Neural cell (in vitro differentiated cells): ENCODE data around the gene TBX4. TPM values are rescaled to one million over a fixed set of nuclear protein-coding genes. Genes with fewer than 3 reads are reported as not detected.

Experiments used
- H2AFZ ChIP-seq: fragments of 200-600, 300-800 bp; sonication (generic), shearing (Covaris generic); 2 replicates; pipeline ENCODE4 v1.6.0; 2014; ENCODE audit warnings: low read depth, mild to moderate bottlenecking, antibody characterized with exemption, low read length, moderate library complexity
- H3F3A ChIP-seq: fragments of 200-600 bp; shearing (Covaris generic); 2 replicates; pipeline ENCODE4 v1.6.1; 2016; ENCODE audit warnings: mild to moderate bottlenecking, moderate library complexity, mixed read lengths, antibody characterized with exemption, low read length; ENCODE audit not compliant: insufficient read depth, poor library complexity, severe bottlenecking
- H3K27ac ChIP-seq: fragments of 200-600, 300-800 bp; sonication (generic), shearing (Covaris generic); 2 replicates; pipeline ENCODE4 v1.5.1; 2014; ENCODE audit warnings: mild to moderate bottlenecking, low read length, moderate library complexity
- H3K27me3 ChIP-seq: fragments of 300-800, 200-600 bp; sonication (generic), shearing (Covaris generic); 2 replicates; pipeline ENCODE4 v1.6.0; 2014; ENCODE audit warnings: mild to moderate bottlenecking, low read depth, low read length, moderate library complexity; ENCODE audit not compliant: insufficient read depth
- H3K36me3 ChIP-seq: fragments of 300-800, 200-600 bp; sonication (generic), shearing (Covaris generic); 2 replicates; pipeline ENCODE4 v1.5.1; 2014; ENCODE audit warnings: mild to moderate bottlenecking, antibody characterized with exemption, low read length, moderate library complexity; ENCODE audit not compliant: insufficient read depth
- H3K4me2 ChIP-seq: fragments of 300-800, 200-600 bp; sonication (generic), shearing (Covaris generic); 2 replicates; pipeline ENCODE4 v1.6.0; 2014; ENCODE audit warnings: mild to moderate bottlenecking, low read length
- H3K4me3 ChIP-seq: fragments of 300-800, 200-600 bp; sonication (generic), shearing (Covaris generic); 2 replicates; pipeline ENCODE4 v1.5.1; 2014; ENCODE audit warnings: mild to moderate bottlenecking, low read length, moderate library complexity
- H3K79me2 ChIP-seq: fragments of 200-600 bp; shearing (Covaris generic); replicated peaks from 2 replicates; pipeline ENCODE4 v1.6.0; 2014; ENCODE audit warnings: mild to moderate bottlenecking, low read length, moderate library complexity; ENCODE audit not compliant: insufficient read depth
- H3K9ac ChIP-seq: fragments of 300-800, 200-600 bp; sonication (generic), shearing (Covaris generic); 2 replicates; pipeline ENCODE4 v1.6.1; 2016; ENCODE audit warnings: mild to moderate bottlenecking, low read length, mixed read lengths
- H3K9me2 ChIP-seq: fragments of 200-600 bp; shearing (Covaris generic); 2 replicates; pipeline ENCODE4 v1.6.1; 2016; ENCODE audit warnings: mild to moderate bottlenecking, low read length, mixed read lengths; ENCODE audit not compliant: insufficient read depth
- H3K9me3 ChIP-seq: fragments of 200-600, 300-800 bp; sonication (generic), shearing (Covaris generic); 2 replicates; pipeline ENCODE4 v1.6.1; 2016; ENCODE audit warnings: mild to moderate bottlenecking, mixed run types, low read length, moderate library complexity, mixed read lengths
- H4K20me1 ChIP-seq: fragments of 200-600 bp; shearing (Covaris generic); 2 replicates; pipeline ENCODE4 v1.6.1; 2016; ENCODE audit warnings: mild to moderate bottlenecking, mixed run types; ENCODE audit not compliant: insufficient read depth
- CTCF ChIP-seq: fragments of 450-650 bp; IDR thresholded peaks from 2 replicates; pipeline ENCODE4 v1.5.1; 2014; ENCODE audit warnings: antibody characterized with exemption, mild to moderate bottlenecking, moderate library complexity; ENCODE audit not compliant: poor library complexity, severe bottlenecking
- EP300 ChIP-seq: fragments of 450-650 bp; conservative IDR thresholded peaks from 2 replicates; pipeline ENCODE4 v1.6.1; 2014; ENCODE audit warnings: antibody characterized with exemption, mild to moderate bottlenecking, moderate library complexity; ENCODE audit not compliant: poor library complexity, severe bottlenecking
- EZH2 ChIP-seq: fragments of 200-600, 300-800 bp; shearing (Covaris generic), sonication (generic); IDR thresholded peaks from 2 replicates; pipeline ENCODE4 v1.6.1; 2014; ENCODE audit warnings: antibody characterized with exemption, low read length, borderline replicate concordance, mild to moderate bottlenecking; ENCODE audit not compliant: insufficient read depth, poor library complexity, severe bottlenecking
- MXI1 ChIP-seq: fragments of 450-650 bp; conservative IDR thresholded peaks from 2 replicates; pipeline ENCODE4 v1.6.1; 2014; ENCODE audit warnings: antibody characterized with exemption, mild to moderate bottlenecking; ENCODE audit not compliant: poor library complexity, severe bottlenecking
- POLR2AphosphoS5 ChIP-seq: IDR thresholded peaks from 2 replicates; pipeline ENCODE4 v1.6.1; 2012
- RAD21 ChIP-seq: fragments of 450-650 bp; conservative IDR thresholded peaks from 2 replicates; pipeline ENCODE4 v1.6.1; 2014; ENCODE audit warnings: antibody characterized with exemption, mild to moderate bottlenecking, moderate library complexity
- REST ChIP-seq: IDR thresholded peaks from 2 replicates; pipeline ENCODE4 v1.6.1; 2012; ENCODE audit warnings: borderline replicate concordance
- SMC3 ChIP-seq: fragments of 450-650 bp; conservative IDR thresholded peaks from 2 replicates; pipeline ENCODE4 v1.6.1; 2014; ENCODE audit warnings: antibody characterized with exemption, mild to moderate bottlenecking, moderate library complexity; ENCODE audit not compliant: poor library complexity
- TAF1 ChIP-seq: IDR thresholded peaks from 2 replicates; pipeline ENCODE4 v1.6.1; 2012; ENCODE audit warnings: low read depth
- polyA plus RNA-seq: library from polyadenylated mRNA; depleted of rRNA; stranded (reverse); fragments of >200 nt; gene quantifications from 2 replicates; pipeline ENCODE4 v1.2.3, GENCODE V29; 2014

TBX4 gene
- polyA plus RNA-seq, 1 donor from 2014 or later = not detected

- Histone ChIP-seq H3F3A (no peaks in the 10 kb centered on the region), H3K79me2 (no peaks in the 10 kb centered on the region), H3K36me3 (no peaks in the 10 kb centered on the region), H3K9ac (no peak overlapping the region), H3K27me3 (no peaks in the 10 kb centered on the region), H3K9me3 (no peaks in the 10 kb centered on the region), H2AFZ (no peak overlapping the region), H3K9me2 (no peaks in the 10 kb centered on the region), H3K4me2 (no peak overlapping the region), H4K20me1 (no peaks in the 10 kb centered on the region), H3K4me3 (no peak overlapping the region), H3K27ac (no peak overlapping the region)
- no peak for TF ChIP-seq EP300
Measured at GRCh38 chr17:61498042-61498994, 46.1 kb downstream of the TBX4 start.

GRCh38 chr17:61499632-61500031 is 47.4 kb downstream of the TBX4 start:
- Histone ChIP-seq H2AFZ (no peak overlapping the region), H3K4me2 (no peak overlapping the region), H3K4me3 (no peak overlapping the region), H3F3A (no peaks in the 10 kb centered on the region), H3K79me2 (no peaks in the 10 kb centered on the region), H3K9ac (no peak overlapping the region), H3K36me3 (no peaks in the 10 kb centered on the region), H3K9me3 (no peaks in the 10 kb centered on the region), H3K9me2 (no peaks in the 10 kb centered on the region), H4K20me1 (no peaks in the 10 kb centered on the region), H3K27me3 (no peaks in the 10 kb centered on the region), H3K27ac (no peak overlapping the region)
- TF ChIP-seq EZH2 = no peak
- TF ChIP-seq TAF1 = no peak
- TF ChIP-seq POLR2AphosphoS5 = no peak
- no peak for TF ChIP-seq RAD21
- no peak for TF ChIP-seq CTCF
- no peak for TF ChIP-seq MXI1
- TF ChIP-seq REST = no peak
- TF ChIP-seq SMC3 = no peak
- TF ChIP-seq EP300 = no peak
